Measurements from ENCODE around the gene ANKS1B.

DNA sequence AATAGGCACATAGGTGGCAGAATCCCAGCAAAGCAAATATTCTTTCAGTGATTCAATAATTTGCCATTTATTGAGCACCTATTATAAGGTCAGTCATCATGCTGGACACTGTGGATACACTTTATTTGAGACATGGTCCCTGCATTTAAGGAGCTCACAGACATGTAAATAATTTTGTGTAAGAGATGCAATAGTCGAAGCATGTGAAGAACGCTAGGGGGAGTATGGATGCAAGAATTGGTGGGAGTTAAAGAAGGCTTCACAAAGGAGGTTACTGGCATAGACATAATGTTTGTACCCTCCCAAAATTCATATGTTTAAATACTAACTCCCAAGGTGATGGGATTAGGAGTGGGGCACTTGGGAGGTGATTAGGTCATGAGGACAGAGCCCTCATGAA lies 597.8 kb downstream of the ANKS1B start:
- TF ChIP-seq, protein P1, sequence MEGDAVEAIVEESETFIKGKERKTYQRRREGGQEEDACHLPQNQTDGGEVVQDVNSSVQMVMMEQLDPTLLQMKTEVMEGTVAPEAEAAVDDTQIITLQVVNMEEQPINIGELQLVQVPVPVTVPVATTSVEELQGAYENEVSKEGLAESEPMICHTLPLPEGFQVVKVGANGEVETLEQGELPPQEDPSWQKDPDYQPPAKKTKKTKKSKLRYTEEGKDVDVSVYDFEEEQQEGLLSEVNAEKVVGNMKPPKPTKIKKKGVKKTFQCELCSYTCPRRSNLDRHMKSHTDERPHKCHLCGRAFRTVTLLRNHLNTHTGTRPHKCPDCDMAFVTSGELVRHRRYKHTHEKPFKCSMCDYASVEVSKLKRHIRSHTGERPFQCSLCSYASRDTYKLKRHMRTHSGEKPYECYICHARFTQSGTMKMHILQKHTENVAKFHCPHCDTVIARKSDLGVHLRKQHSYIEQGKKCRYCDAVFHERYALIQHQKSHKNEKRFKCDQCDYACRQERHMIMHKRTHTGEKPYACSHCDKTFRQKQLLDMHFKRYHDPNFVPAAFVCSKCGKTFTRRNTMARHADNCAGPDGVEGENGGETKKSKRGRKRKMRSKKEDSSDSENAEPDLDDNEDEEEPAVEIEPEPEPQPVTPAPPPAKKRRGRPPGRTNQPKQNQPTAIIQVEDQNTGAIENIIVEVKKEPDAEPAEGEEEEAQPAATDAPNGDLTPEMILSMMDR (IDR thresholded peaks at IDR 0.05), result no peak
- TF ChIP-seq POLR2A (IDR thresholded peaks at IDR 0.05), result no peak

Data from suprapubic skin (tissue), 3 donors.